Measurements from ENCODE around the gene KRT72.

DNA sequence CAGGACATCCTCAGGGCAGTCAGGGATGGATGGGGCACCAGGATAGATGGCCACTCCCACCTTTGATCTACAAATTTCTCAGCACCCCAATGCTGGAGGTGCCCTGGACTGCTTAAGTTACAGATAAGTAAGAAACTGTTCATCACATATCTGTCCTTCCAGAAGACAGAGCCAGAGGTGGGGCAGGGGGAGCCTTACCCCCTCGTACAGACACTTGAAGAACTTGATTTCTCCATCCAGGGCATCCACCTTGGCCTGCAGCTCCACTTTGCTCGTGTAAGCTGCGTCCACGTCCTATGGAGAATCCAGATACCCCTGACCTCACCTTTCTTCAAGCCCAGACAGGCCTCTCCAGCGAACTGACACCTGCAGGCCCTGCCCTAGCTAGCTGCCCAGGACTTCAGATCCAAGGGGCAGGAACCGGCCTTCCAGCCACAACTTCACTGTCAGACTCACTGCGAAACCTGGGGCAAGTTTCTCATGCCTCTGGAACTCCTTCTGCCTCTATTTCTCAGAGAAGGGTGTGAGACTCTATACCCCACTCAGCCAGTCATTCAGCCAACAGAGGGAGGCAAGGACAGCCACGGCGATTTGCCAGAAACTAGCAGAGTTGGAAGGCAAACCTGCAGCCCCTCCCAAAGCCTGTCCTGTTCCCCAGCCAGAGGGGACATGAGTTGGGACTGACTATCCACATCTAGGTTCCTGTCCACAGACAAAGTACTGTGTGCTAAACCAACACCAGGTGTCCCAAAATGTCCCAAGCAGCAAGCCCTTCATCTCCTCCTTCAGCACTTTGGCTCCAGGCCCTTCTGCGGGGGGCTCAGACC, 13.3 kb upstream of the KRT72 start:
- TF ChIP-seq POLR2A (IDR thresholded peaks at IDR 0.05) = no peak
- TF ChIP-seq, protein P1, sequence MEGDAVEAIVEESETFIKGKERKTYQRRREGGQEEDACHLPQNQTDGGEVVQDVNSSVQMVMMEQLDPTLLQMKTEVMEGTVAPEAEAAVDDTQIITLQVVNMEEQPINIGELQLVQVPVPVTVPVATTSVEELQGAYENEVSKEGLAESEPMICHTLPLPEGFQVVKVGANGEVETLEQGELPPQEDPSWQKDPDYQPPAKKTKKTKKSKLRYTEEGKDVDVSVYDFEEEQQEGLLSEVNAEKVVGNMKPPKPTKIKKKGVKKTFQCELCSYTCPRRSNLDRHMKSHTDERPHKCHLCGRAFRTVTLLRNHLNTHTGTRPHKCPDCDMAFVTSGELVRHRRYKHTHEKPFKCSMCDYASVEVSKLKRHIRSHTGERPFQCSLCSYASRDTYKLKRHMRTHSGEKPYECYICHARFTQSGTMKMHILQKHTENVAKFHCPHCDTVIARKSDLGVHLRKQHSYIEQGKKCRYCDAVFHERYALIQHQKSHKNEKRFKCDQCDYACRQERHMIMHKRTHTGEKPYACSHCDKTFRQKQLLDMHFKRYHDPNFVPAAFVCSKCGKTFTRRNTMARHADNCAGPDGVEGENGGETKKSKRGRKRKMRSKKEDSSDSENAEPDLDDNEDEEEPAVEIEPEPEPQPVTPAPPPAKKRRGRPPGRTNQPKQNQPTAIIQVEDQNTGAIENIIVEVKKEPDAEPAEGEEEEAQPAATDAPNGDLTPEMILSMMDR (IDR thresholded peaks at IDR 0.05) = no peak

Data from breast epithelium (tissue), 3 donors.